ENCODE measurements around the gene ZBTB21.
"Not testable (repeated sequence)": the region's sequence is repeated elsewhere in the genome, so short reads cannot be mapped to it uniquely, and the experiment has no call there.

The ZBTB21 gene

DNA sequence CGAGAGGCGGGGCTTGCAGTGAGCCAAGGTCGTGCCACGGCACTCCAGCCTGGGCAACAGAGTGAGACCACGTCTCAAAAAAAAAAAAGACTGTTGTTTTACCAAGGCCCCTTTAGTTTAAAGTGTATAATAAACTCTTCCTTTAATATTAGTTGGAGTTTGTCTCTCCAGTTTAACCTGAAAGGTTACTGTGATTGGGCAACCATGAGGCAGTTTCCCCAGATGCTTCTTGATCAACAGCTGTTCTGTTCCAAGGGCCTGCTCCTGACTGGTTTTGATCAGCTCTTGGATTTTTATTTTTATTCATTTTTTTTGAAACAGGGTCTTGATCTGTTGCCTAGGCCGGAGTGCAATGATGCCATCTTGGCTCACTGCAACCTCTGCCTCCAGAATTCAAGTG, 38.3 kb downstream of the ZBTB21 start:
- in situ Hi-C loops (cut with HindIII; ENCODE audit: low sequenced_read_pairs) = no loop called here

DNA sequence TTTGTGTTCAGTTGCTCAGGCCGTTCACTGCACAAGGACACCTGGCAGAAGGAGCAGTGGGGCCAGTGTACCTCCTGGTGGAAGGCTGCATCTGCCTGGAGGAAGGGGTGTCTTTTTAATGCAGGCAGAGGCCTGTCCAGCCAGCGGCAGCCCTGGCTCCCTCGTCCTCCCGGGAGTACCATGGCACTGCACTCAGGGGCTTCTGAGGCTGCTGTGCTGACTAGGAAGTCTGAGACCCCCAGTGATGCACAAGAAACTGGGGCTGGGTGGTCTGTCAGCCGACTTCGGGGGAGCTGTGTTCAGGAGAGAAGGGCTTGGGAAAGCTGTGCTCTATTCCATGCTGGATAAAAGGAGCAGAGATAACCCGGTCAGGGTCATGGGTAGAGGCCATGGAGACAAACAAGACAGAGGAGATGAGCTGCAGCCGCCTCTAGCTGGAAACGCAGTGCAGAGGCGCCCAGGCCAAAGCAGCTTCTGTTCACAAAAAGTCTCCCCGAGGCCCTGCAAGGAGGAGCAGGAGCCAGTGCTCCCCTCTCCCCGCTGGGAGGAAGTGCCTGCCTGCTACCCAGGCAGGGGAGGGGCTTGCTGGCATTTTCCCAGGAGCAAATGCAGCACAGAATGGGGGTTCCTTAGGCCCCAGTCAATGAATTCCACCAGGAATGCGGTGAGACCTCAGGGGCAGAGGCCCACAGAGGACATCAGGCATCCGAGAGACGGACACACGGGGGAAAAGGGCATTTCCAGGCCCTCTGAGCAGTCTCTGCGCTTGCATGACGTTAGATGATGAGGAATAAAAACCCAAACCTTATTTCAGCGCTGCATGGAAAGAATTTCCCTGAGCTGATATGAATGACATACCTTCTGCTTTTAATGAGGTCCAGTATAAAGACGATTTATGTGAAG, 39.2 kb downstream of the ZBTB21 start:
- in situ Hi-C loops (cut with HindIII; ENCODE audit: low sequenced_read_pairs) = no loop called here

DNA sequence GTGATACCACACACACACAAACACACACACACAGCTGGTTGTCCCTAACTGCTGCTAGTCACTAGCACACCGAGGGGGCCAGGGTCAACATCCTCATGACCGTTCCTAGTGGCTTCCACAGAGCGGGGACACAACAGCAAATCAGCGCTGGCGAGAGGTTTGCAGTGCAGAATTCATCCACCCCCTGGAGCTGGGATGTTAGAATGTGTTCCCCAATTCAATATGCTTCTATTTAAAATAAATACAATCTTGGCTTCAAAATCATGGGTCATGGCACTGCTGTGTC, 40.1 kb downstream of the ZBTB21 start:
- in situ Hi-C loops (cut with HindIII; ENCODE audit: low sequenced_read_pairs) = no loop called here

DNA sequence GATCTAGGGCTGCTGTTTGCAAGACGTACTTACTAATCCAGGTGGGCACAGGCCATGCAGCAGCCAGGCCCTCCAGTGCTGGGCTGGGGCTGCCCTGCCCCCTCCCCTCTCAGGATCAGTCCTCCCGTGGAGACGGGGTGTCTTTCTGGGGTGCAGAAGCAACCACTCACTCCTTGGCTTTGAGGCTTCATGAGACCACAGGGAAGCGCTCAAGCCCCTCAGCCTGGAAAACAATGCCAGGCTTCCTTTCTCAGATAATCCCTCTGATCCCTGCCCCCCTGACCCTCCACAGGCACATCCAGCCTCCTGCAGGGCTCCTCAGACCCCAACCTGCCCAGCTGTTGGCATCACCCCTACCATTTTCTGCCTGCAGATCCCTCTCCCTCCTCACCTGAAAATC, 42.5 kb downstream of the ZBTB21 start:
- in situ Hi-C loops (cut with HindIII; ENCODE audit: low sequenced_read_pairs) = no loop called here

DNA sequence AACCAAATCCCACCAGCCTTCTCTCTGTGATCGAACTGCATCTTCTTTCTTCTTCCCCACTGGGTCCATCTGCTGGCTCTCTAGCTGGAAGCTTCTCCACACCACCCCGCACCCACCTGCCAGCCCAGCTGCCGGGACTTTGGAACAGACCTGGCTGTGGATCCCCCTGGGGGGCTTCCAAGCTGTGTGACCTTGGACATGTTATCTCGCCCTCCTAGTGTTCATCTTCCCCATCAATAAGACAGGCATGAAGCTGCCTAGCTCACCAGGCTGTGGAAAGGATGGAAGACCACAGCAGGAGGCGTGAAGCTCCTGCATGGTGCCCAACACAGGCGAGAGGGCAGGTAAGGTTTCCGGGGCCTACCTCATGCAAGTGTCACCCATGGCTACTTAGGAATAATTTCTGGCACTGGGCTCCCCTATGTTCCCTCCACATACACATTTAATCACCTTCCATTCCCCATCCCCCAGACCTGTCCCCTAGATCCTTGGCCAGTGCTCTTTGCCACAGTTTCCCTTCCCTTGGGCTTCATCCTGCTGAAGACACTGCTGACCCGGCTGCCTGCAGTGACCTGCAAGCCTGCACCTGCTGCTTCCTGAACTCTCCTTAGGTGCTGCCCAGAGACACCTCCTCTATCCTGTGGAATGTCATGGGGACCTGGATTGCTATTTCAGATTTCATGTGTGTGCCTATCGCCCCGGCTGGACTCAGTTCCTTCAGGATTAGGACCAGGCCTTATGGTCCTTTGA, 43.1 kb downstream of the ZBTB21 start:
- in situ Hi-C loops (cut with HindIII; ENCODE audit: low sequenced_read_pairs) = no loop called here

DNA sequence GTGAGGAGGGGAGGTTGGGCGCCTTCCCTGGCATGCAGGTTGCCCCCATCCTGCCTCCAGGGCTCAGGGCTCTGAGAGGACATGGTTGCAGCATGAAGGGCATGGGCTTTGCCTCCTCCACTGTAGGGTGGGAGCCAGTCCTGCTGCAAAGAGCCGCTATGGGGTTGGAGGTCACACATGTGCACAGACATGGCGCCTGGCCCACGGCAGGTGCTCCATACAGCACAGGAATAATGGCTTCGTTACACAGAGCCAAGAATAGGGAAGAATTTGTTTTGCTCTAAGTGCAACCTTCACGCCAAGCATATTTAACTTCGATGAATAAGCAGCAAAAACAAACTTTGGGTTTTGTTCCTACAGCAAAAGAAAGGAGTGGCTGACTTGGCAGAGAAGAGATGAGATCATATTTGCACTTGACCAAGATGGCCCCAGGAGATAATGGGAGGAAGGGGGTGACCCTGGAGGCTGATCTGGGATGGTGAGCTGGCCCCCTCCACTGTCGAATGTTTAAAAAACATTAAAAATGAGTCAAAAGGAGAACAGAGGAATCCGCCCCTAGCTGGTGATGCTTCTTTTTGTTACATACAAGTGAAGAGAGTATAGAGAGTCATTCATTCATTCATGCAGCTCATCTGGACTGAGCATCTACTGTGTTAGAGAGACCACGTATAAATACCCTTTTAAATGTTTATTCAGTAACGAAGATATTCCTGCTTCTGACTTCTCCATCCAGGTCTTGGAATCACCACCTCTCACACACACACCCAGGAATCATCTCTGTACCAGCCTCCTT, 43.9 kb downstream of the ZBTB21 start:
- in situ Hi-C loops (cut with HindIII; ENCODE audit: low sequenced_read_pairs) = no loop called here

DNA sequence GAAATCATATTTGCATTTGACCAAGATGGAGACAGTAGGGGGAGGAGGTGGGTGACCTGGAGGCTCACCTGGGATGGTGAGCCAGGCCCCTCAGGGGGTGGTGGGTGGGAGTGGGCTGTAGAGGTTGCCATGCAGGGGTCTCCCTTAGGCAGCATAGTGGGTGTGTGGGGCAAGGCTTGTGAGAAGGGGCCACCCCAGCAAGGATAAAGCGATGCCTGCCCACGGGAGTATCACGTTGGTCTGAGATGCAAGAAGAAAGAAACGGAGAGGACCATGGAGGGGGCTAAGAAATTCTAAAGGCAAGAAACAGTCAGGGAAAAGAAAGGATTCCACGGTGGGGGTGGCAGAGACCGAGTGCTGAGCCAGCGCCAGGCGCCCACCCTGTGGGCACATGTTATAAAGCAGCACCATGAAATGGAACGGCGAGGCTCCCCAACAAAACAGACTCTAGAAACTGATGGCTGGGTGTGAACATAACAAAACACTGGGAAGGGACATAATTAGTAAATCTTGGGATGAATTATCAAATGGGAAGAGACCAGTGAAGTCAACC, 44.6 kb downstream of the ZBTB21 start:
- in situ Hi-C loops (cut with HindIII; ENCODE audit: low sequenced_read_pairs) = no loop called here

DNA sequence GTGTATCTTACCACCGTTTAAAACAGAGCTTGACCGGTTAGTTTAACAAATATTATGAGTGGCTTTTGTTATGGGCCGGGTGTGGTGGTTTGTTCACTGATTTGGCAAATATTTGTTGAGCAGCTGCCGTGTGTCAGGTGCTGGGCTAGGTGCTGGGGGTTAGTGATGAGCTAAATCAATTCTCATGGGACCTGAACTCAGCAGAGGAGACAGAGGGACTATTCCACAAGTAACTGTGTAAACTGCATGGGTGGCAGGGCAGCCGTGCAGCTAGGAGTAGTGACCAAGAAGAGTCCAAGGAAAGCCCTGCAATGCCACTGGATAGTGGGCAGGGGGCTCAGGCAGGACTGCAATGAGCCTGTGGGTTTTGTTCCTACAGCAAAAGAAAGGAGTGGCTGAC, 45.1 kb downstream of the ZBTB21 start:
- in situ Hi-C loops (cut with HindIII; ENCODE audit: low sequenced_read_pairs) = no loop called here

DNA sequence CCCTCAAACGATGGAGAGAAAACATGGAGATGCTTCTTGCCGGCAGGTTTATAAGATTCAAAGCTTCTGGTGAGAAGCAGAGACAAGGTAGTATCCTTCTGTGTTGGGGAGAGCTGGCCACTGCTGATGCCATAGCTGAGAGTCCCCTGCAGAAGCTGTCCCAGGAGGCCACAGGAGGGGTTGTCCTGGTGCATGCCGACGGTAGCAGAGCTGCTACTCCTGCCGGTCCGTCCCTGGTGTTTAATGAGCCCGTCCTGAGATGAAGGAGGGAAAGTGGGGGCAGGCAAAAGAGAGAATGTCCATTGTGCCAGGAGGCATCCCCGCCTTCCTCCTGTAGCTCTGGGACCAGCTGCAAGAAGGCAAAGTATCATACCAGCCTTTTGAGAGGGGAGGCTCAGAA, 46.0 kb downstream of the ZBTB21 start:
- in situ Hi-C loops (cut with HindIII; ENCODE audit: low sequenced_read_pairs) = no loop called here

DNA sequence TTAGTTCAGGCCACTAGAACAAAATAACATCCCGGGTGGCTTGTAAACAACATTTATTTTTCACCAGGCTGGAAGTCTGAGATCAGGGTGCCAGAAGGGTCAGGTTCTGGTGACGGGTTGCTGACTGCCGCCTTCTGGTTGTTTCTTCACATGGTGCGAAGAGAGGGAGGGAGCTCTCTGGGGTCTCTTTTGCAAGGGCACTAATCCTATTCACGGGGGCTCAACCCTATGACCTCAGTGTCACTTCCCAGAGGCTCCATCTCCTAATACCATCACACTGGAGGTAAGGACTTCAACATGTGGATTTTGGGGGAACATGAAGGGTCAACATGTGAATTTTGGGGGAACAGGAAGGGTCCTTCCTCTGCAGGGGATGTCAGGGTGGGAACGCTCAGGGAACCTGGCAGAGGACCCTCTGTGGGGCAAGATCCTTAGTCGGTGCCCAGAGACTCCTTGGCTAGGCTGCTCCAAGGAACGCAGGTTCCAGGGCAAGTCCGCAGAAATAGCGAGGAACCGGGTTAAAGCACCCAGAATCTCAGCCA, 47.7 kb downstream of the ZBTB21 start:
- in situ Hi-C loops (cut with HindIII; ENCODE audit: low sequenced_read_pairs) = no loop called here

DNA sequence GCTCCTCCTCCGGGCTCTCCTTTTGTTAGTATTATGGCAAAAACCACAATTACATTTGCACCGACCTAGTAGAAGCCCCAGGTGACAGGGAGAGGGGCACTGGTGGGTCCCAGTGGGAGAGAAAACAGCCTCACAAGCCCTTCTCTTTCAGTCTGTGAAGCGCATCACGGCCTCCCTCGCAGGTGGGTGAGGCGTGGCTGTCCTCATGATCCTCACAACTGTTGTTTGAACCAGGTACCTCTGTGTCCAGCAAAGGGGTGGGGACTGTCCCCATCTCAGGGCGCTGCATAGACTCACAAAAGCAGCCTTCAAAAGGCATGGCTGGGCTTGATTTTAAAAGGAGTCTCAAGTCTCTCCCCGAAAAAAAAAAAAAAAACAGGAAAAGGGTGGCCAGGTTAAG, 48.4 kb downstream of the ZBTB21 start:
- in situ Hi-C loops (cut with HindIII; ENCODE audit: low sequenced_read_pairs) = no loop called here

DNA sequence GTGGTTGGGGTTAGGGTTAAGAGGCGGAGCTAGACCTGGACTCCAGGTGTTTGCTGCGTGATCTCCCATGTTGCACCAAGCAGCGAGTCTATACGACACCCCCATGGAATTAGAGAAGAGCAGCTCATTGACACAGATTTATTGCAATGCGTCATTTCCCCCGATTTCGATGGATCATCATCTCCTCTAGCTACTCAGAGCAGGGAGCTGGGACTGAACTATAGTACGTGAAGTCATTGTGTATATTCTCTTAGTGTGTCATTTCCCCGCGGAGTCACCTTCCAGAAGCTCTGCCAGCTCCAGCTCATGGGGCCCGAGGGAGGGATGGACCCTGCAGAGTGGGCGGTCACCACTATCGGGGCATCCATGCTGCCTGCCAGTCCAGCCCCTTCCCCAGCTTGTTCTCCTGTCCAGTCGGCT, 48.9 kb downstream of the ZBTB21 start:
- in situ Hi-C loops (cut with HindIII; ENCODE audit: low sequenced_read_pairs) = no loop called here

DNA sequence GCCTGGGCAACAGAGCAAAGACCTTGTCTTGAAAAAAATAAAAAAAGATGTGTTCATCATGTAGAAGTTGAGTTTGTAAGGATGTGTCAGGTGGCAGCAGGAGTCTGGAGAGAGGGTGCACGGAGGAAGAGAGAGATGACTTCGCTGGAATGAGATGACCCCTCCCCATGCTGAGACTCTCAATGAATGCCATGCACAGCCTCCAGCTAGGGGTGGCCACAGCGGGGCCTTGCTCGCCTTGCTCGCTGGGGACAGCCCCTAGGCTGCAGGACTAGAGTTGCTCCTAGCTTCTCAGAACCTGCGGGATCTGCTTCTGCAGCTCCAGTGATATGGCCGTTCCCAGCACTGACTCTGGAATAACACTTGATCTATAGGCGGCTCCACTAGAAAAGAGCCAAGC, 49.8 kb downstream of the ZBTB21 start:
- in situ Hi-C loops (cut with HindIII; ENCODE audit: low sequenced_read_pairs) = no loop called here

DNA sequence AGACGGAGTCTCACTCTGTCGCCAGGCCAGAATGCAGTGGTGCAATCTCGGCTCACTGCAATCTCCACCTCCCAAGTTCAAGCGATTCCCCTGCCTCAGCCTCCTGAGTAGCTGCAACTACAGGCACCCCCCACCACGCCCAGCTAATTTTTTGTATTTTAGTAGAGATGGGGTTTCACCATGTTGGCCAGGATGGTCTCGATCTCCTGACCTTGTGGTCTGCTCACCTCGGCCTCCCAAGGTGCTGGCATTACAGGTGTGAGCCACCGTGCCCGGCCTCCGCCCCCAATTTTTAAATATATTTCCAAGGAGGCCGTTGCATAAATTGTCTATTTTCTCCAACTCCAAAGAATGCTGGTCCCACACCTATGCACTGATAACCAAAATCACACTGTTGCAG, 50.5 kb downstream of the ZBTB21 start:
- in situ Hi-C loops (cut with HindIII; ENCODE audit: low sequenced_read_pairs) = not testable (repeated sequence)

DNA sequence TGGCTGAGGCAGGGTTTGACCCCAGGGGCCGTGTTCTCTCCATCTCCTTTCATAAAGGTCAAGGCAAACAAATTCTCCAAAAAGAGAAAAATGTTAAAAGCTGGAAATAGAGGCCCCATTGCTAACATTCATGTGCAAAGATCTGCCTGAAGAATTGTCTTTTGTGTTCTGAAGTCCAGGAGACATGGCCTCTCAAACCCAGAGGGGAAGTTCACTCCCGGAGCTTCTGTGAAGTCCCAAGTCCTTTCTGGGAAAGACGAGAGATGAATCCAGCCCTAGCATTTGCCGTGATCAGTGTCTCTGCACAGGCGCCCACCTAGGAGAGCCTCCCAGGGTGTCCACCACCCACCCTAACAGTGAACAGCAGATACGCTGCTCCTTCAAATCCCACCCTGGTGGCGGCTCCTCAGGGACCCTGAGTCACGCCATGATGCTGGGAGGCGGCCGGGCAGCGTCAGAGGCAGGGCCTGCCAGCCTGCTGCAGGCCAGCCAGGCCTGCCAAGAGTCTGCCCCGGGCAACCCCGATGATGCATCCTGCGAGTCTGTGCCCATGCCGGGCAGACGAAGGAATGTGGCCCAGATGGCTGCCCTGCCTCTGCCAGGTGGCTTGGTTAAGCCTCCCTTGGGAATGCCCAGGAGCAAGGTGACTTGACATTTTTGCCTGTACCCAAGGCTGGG, 51.1 kb downstream of the ZBTB21 start:
- in situ Hi-C loops (cut with HindIII; ENCODE audit: low sequenced_read_pairs) = no loop called here

DNA sequence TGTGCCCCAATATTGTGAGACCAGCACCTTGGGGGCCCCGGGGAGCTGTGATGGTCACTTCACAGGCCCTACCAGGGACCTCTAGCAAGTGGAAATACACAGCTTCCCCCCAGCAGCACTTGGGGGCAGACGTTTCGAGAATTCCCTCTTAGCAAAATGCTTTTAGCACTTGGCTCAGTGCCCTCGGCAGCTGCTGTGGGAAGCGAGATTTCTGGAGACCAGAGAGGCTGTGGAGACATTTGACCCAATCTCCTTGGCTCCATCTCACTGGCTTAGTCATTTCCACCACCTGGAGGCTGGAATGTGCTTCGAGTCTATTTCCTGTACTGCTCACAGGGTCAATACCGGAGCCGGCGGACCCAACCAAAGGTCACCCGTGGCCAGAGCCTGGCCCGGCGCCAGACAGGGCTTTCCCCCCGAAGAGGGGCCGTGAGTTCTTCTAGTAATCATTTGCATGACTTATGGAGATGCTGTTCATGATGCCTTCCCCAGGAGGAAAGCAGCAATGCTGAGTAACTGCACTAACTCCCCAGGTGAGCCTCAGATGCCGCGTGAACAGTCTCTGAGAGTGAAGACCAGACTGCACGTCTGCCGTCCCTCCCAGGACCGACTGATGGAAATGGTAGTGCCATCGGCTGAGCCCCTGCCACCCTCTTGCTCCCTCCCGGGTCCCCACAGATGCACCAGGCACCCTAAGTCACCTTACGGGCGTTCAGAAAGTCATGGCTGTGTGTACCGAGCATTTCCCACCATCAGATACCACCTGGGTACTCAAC, 52.0 kb downstream of the ZBTB21 start:
- in situ Hi-C loops (cut with HindIII; ENCODE audit: low sequenced_read_pairs) = no loop called here

DNA sequence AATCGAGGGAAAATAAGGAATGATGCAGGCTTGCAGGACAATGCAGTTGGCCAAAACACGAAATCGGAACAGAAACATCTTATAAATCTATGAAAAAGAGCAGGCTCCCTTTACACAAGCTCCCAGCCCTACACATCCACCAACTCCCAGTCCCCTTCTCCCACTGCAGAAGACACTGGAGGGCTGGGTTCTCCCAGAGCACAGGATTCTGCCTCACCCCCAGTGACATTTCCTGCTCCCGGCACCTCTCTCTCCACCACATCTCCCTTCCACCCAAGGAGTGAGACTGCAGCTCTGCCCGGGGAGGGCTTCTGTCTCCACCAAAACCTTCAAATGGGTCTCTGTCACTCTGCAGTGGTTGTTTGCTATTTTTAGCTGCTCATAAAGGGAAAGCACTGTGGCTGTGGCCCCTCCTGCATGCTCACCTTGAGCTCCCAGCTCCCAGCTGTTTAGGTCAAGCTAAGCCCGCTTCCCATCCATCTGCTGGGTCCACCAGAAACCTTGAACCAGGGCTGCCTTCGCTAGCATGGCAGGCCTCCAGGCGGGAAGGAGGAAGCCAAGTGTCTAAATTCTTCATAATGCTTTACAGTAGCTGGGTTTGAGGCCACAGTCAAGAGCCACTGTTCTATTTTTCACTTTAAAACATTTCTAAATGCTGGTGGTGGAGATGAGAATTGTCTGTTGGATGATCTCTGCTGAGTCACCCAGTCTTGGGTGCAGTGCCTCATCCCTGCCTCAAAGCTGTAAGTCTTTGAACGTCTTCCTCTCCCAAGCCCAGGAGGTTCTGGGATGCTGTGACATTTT, 53.0 kb downstream of the ZBTB21 start:
- in situ Hi-C loops (cut with HindIII; ENCODE audit: low sequenced_read_pairs) = no loop called here

DNA sequence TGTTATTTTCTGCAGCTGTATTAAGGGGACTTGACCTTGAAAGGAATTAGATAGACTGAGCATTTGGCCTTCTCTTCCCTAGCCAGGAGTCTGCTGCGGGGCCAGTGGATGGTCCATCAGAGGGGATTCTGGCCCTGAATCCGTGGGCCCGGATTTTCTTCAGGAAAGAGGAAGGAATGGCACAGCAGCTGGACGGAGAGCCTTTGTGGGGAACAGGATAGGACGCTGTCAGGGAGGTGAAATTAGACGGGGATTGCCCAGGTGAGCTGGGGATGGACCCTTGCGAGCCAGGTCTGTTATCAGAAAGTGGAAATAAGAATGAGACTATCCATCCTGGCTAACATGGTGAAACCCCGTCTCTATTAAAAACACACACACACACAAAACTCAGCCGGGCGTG, 54.6 kb downstream of the ZBTB21 start:
- in situ Hi-C loops (cut with HindIII; ENCODE audit: low sequenced_read_pairs) = no loop called here
